Left ventricle myocardium superior (tissue), 1 donor: ENCODE results near the gene TMEM164. TPM values are rescaled to one million over a fixed set of nuclear protein-coding genes. Genes with fewer than 3 reads are reported as not detected.

Experiments used
- ATAC-seq: fragments of 200-7000 bp; cut with Tn5 transposase; one replicate; pipeline ENCODE4 v1.9.1; 2020; ENCODE audit warnings: mild to moderate bottlenecking, moderate library complexity
- DNase-seq: peaks from one replicate; pipeline ENCODE4 v3.0.0-alpha.2; 2020
- intact Hi-C: fragments of 100-400 bp; cut with micrococcal nuclease; formaldehyde crosslinking; loops from one replicate; pipeline ENCODE4 v1.11.0; 2022
- total RNA-seq: library from RNA; stranded (reverse); fragmentation: NEBNext Ultra II Directional; extraction: Animal tissue kit (Norgen Biotek cat#: 25700); gene quantifications from one replicate; pipeline ENCODE4 v1.2.1, GENCODE V29; 2021
- donor health status: DM: no; HTN: yes; CAD: no; lungs with severe emphysema.

The TMEM164 gene
- total RNA-seq, 1 donor from 2014 or later: 60.4 TPM

DNA sequence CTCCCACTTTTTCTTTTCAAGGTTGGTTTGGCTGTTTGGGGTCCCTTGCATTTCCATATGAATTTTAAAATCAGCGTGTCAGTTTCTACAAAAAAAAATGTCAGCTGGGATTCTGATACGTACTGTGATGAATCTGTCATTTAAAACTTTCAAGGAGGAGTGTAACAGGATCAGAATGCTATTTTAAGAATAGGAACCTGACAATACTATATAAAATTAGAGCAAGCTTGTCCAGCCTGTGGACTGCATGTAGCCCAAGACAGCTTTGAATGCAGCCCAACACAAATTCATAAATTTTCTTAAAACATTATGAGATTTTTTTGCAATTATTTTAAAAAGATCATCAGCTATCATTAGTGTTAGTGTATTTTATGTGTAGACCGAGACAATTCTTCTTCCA lies 56.5 kb downstream of the TMEM164 start:
- intact Hi-C loops: no loop called here
- peak; percentile 67 for ATAC-seq
- no peak for DNase-seq

DNA sequence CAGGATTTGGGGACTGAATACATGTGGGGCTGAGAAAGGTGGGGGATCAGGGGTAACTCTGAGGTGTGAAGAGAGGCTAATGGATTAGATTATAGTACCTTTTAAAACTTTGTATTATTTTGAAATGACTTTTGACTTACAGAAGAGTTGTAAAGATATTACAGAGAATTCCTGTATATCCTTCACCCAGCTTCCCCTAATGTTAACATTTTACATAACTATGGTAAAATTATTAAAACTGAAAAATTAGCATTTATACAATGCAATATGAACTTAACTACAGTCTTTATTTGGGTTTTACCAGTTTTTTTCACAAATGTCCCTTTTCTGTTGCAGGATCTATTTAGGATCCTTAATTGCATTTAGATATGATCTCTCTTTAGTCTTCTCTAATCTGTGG lies 57.4 kb downstream of the TMEM164 start:
- DNase-seq (no peak), ATAC-seq (no peak)
- intact Hi-C loops: no loop called here

DNA sequence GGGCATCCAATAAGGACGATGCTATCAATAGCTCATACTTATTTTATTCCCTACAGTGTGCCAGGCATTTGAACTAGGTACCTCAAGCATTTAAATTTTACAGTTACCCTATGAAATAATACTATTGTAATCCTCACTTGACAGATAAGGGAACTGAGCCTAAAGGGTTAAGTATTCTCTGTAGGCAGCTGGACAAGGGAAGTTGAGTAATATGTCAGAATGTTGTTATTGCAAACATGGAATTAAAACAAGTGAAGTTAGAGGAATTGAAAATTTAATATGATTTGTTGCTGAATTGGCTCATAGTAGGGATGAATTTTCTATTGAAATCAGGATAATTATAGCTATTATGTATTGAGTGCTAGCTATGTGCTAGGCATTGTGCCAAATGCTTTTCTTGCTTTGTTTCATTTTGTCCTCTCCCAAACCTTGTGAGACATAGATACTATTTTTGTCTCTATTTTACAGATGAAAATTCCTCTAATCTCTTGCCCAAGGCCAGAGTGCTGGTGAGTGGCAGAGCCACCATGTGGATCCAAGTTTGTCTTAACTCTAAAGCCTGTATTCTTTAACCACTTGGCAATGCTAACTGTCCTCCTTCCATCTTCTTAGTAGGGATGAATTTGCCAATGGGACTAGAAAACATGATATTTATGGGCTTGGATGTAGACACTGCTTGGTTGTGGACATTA lies 58.1 kb downstream of the TMEM164 start:
- intact Hi-C loops: no loop called here
- ATAC-seq: peak; percentile 64

DNA sequence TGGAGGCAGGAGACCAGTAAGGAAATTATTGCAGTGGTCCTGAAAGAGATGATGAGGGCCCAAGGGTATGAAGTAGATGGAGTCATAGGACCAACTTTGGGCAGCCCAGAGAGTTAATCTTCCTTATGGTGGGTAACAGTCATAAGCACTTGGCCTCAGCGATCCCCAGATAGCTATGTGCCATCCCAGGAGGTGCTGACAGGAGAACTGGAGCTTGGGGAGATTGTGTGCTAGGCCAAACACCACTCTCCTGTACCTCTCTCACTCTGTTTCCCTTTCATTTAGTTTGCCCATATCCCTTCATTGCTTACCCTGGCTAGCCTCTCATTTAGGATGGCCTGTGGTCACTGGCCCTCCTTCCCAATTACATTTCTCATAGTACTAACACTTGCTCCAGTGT lies 60.0 kb downstream of the TMEM164 start:
- ATAC-seq (peak; percentile 51), DNase-seq (no peak)
- intact Hi-C loops: no loop called here

More for the DNA sequence above, 58.1 kb downstream of the TMEM164 start:
- no peak for DNase-seq

DNA sequence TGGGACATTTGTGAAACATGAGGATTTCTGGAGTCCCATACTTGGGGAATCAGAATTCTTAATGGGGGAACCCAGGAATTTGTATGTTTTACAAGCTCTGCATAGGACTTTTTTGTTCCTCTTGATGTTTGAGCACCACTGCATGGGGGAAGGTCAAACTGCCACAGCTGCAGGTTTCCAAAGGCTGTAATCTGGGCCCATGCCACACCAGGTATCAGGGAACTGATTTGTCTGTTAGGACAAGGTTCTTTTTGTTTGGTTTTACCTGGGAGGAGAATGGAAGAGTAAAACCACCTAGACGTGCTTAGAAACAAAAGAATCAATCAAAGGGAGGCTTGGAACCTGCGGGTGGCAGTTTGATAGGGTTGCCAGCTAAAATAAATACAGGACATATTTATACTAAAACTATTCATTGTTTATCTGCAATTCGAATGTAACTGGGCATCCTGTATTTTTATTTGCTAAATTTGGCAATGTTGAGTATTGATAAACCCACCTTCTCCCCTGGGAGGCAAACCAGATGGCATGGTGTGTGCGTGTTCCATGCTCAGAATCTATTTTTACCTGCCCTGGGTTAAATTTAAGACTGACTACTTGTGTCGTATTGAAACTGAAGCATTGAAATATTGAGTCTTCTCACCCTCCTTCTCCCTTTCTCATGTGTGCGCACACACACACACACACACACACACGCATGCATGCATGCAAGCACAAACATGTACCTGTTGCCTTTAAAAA lies 63.7 kb downstream of the TMEM164 start:
- peak; percentile 73 for ATAC-seq
- DNase-seq: no peak
- intact Hi-C loops: no loop called here

DNA sequence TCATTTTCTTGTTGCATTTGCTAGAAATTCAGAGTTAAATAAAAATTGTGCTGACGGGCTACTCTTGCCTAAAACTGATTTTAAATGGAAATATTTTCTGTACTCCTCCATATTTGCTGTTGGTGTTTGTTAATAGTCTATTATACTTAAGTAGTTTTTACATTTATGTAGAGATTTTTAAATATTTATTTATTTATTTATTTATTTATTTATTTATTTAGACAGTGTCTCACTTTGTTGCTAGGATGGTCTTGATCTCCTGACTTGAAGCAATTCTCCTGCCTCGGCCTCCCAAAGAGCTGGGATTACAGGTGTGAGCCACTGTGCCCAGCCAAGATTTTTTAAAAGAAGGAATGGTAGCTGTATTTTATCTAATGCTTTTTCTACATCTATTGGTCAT lies 68.1 kb downstream of the TMEM164 start:
- intact Hi-C loops: no loop called here
- no peak for DNase-seq
- no peak for ATAC-seq

DNA sequence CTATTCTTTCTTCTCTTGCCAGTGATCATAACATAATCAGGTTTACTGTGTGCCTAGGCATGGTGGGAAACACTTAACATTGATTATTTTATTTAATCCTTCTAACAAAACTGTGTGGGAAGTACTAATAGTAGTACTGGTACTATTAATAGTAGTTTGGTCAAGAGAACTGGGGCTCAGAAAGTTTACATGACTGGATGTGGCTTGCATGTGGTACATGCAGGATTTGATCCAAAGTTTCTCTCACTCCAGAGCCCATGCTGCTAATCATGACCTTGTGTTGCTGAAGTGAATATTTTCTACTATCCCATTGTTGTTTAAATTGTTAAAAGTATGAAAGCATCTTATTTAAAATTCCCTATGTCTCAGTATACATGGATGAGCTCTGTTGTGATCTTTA lies 78.4 kb downstream of the TMEM164 start:
- intact Hi-C loops: no loop called here

DNA sequence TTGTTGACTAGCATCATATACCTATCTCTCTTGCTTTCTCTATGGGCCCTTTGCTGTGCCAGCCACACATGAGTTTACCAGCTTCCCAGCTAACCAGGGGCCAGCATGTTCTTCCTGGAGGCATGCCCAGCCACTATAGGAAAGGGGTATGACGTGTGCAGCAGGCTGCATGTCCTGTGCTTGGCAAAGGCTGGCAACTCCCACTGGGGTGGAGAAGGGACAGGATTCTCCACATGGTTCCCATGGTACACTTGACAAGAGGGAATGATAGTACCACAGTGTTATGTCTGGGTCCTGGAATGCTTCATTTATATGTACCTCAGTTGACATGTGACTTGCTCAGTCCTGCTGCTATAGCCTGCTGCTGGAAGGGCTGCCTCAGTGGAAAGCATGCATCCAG lies 78.8 kb downstream of the TMEM164 start:
- intact Hi-C loops: no loop called here
- ATAC-seq (peak; percentile 95), DNase-seq (peak; percentile 69)

More for the DNA sequence above, 78.4 kb downstream of the TMEM164 start:
- ATAC-seq (peak; percentile 17), DNase-seq (no peak)

DNA sequence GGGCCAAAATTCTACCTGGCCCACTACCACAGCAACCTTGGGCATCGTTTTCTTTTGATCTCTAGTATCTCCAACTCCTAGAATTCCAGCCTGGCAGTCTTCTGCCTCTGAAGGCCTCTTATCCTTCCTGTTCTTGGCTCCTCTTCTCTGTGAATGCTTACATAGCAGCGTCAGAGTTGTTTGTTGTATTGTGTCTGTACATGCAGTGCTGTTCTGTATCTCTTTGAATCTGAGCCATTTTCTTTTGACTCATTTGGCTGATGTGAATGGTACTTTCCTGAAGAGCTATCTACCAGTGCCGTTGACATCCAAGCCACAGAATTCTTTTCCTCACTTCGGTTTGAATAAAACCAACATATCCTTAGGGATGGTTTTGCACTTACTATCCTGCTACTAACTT lies 79.2 kb downstream of the TMEM164 start:
- peak; percentile 90 for ATAC-seq
- DNase-seq: peak; percentile 29
- intact Hi-C loops: no loop called here

DNA sequence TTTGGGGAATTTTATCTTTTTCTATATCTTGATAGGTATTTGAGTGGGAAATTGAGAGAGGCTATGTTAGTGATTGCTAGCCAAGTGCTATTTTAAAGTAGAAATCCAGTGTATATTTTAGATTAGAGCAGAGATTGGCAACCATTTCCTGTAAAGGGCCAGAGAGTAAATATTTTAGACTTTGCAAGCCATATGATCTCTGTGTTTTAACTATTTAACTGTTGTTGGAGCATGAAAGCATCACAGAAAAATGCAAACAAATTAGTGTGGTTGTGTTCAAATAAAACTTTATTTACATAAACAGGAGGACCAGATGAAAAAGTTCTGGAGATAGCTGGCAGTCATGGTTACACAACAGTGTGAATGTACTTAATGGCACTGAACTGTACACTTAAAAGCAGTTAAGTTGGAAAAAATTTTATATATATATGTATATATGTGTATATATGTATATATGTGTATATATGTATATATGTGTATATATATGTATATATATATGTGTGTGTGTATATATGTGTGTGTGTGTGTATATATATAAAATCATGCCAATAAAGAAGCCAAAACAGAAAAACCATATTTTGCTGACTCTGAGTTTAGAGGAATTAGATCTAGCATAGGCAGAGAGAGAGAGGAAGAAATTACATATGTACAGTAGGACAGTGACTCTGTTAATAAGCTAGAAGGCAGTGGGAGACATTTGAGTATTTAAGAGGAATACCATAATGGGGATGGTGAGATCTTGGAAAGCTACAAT lies 83.4 kb downstream of the TMEM164 start:
- ATAC-seq: no peak
- intact Hi-C loops: no loop called here
- no peak for DNase-seq

DNA sequence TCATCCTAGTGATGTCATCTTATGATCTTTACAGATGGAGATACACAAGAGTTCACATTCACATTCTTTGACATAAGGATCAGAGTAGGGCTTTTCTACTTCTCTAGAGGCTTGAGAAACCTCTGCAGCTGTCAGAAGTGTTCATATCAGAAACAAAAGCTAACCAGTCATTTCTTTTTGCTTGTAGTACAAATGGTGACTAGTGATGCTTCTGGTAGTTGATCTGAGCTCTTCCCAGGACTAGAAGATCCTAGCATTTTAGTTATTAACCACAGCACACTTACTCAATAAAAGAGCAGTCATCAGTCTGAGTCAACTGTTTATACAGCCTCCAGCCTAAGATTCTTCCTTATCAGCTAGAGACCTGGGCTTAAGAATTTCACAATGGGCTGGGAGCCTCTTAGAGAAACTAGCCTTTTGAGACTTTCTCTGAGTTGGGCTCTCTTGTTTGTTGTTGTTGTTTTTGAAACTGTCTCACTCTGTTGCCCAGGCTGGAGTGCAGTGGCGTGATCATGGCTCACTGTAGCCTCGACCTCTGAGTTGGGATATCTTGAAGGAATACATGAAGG lies 84.1 kb downstream of the TMEM164 start:
- intact Hi-C loops: no loop called here
- ATAC-seq: no peak
- DNase-seq: no peak

DNA sequence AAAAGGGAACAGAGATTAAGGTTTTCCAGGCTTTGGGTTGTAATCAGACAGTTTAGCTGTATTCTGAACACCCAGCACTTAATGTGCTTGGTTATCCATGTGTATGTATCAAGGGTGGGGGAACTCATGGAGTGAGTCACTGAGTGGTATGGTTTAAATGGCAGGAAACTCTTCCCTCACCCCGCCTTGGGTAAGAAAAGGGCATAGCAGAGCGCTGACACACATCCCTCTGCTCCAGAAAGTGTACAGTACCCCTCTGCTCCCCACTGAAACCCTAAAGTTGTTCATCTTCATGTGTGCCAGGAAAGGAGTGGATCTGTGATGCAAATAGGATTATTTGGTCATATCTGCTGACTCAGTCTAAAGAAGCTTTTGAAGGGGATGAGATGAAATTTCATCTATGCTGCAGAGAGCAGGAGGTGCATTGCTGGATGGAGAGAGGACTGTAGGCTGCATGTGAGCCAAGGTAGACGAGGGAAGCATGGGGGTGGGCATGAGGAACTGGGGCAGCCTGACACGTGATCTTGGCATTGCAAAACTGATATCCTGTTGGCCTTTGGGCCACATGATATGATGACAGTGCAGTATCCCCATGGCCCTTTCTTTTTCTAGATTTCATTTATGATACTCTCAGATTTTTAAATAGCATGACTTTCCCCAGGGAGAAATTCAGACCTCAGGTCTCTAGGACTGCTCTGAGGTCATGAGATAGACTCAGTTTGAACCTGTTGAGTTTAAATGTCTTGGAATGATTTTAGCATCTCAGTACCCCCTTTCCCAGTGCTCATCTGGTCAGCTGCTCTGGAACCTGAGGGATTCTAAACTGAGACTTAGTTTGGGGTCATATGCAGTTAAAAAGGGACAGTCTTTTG lies 84.8 kb downstream of the TMEM164 start:
- DNase-seq: no peak
- intact Hi-C loops: no loop called here
- peak; percentile 62 for ATAC-seq

DNA sequence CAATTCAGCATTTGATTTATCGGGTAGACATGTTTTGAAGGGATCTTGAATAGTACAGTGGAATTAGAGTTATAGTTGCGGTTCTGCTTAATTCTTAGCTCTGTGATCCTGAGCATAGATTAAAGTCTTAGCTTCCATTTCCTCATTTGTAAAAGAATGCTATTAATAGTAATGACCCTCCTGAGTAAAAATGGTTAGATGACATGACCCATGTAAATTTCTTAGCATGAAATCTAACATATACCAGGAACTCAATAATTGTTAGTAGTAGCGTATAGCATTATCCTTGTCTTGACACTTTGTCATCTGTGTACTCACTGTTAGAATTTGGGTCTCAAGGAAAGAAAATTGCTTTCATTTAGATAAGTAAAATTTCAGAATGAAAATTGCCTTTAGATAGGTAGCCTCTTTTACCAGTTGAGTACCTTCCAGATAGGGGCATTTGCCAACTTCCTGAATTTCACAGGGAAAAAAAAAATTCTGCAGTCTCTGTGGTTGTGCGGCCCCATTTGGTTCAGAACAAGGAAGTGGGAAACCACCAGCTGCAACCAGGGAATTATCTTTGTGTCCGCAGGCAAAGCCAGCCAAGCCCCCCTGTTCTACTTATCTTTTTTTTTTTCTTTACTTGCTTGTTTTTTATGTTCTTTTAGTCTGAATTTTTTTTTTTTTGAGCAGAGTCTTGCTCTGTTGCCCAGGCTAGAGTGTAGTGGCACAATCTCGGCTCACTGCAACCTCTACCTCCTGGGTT lies 86.9 kb downstream of the TMEM164 start:
- intact Hi-C loops: no loop called here
- DNase-seq (no peak), ATAC-seq (peak; percentile 23)

DNA sequence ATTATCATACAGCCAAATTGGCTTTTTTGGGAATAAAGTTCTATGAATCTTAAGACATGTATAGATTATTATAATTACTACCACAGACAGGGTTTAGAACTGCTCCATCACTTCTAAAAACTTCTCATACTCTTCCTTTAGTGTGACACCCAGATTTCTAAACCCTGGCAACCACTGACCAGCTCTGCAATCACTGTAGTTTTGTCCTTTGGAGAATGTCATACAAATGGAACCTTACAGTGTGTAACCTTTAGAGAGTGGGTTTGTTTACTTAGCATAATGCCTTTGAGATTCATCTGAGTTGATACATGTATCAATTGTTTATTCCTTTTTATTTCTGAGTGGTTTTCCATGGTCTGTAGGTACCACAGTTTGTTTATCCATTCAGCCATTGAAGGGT lies 95.0 kb downstream of the TMEM164 start:
- DNase-seq: no peak
- intact Hi-C loops: no loop called here
- ATAC-seq: peak; percentile 34

DNA sequence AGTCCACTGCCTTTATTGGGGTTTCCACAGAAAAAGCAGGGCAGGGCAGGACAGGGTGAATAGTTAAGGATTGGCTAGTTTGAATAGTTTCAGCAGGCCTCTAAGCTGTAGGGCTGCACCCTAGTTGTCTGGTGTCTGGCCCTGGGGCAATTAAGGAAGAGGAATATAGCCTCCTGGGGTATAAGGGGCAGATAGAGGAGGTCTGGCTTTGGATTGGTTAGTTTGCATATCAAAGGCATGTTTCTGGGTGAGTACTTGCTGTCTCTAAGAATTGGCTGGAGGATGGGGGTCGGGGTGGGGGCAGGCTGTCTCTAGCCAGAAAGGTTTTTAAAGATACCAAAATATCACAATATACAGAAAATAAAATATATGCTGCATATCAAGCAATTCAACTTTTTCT lies 100.4 kb downstream of the TMEM164 start:
- ATAC-seq (no peak), DNase-seq (no peak)
- intact Hi-C loops: no loop called here

DNA sequence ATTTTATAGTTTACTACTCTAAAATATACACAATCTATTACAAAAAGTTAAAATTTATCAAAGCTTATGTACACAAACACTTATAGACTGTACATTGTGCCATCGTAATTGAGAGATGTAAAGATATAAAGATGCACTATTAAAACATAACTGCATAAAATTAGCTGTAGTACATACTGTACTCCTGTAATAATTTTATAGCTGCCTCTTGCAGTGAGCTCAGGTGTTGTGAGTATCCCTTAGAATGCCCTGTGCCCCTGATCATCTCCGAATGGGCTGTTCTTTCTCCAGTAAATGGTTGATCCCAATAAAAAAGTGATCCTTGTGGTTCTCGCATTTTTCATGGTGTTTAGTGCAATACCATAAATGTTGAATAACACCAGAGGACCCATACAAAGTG lies 101.2 kb downstream of the TMEM164 start:
- DNase-seq (no peak), ATAC-seq (no peak)
- intact Hi-C loops: no loop called here

DNA sequence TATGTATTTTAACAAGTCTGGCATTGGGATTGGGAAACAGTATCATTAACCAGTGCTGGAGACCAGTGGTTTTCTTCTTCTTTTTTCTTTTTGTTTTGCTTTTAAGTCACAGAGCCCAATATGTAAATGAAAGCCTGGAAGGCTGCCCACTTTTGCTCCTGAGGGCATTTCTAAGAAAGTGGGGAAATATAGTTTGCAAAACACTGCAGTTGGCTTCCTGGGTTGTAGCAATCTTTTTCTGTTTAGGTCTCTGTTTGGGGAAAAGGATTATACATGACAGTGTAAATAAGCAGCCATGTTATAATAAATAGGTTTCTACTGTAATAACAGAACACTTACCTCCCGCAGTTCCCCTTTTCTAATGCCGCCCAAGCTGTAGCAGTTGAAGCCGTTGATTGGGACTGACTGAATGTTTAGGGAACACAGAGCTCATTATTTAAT lies 105.5 kb downstream of the TMEM164 start:
- DNase-seq (no peak), ATAC-seq (no peak)
- intact Hi-C loops: no loop called here

DNA sequence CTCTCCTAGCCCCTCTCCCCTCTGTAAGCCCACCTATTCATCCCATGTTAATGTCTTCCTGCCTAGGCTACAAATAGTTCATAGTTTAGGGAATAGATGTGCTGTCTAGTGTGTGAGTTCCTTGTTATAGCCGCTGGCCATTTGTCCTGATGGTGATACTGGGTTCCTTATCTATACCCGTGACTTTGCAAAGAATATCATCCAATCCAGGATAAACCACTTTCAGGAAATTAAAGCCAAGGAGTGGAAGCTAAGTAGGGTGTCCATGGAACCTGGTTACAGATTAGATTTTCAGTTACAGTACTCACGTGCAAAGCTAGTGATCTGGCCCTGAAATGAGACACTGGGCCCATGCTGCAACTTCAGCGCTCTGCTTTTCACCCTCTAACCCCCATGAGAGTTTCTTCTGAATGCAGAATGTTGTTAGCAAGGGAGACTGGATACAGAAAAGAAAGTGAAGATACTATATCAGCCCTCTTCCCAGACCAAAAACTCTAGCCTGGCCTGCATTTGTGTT lies 111.4 kb downstream of the TMEM164 start:
- ATAC-seq: peak; percentile 22
- intact Hi-C loops: no loop called here
- DNase-seq: no peak
